ENCODE measurements around the gene CERKL. TPM values are rescaled to one million over a fixed set of nuclear protein-coding genes. Genes with fewer than 3 reads are reported as not detected.

The CERKL gene
- total and polyA plus RNA-seq, 2 experiments from 2014 or later, result 0.32 to 0.69 TPM

- no peaks in the 10 kb centered on the region for H3K9me3 Mint-ChIP-seq
- ATAC-seq, result no peak
Measured at GRCh38 chr2:181576431-181576830, 80.5 kb downstream of the CERKL start.

More at GRCh38 chr2:181576431-181576830, 80.5 kb downstream of the CERKL start:
- Histone ChIP-seq H3F3A (replicated peaks; ENCODE audit: low read depth) (no peaks in the 10 kb centered on the region), H3K9me2 (ENCODE audit: insufficient read depth) (no peaks in the 10 kb centered on the region), H3K27ac (ENCODE audit: low read depth) (no peak overlapping the region), H3K4me3 (no peak overlapping the region), H3K4me2 (no peak overlapping the region), H4K20me1 (replicated peaks; ENCODE audit: insufficient read depth) (no peaks in the 10 kb centered on the region), H3K27me3 (ENCODE audit: insufficient read depth) (no peaks in the 10 kb centered on the region), H3K36me3 (ENCODE audit: insufficient read depth) (no peaks in the 10 kb centered on the region), H3K79me2 (replicated peaks; ENCODE audit: insufficient read depth) (no peaks in the 10 kb centered on the region), H3K4me1 (ENCODE audit: insufficient read depth) (peaks cover 5% of the 10 kb centered on the region; the same call in 1 of the 2 replicates), H2AFZ (no peak overlapping the region)
- TF ChIP-seq ZNF331 (CRISPR knock-in tag; IDR thresholded peaks at IDR 0.05; ENCODE audit: low read depth) (no peak), ZNF462 (CRISPR knock-in tag; IDR thresholded peaks at IDR 0.05) (no peak), POLR2AphosphoS5 (IDR thresholded peaks at IDR 0.05; ENCODE audit: low read depth) (no peak), CREB1 (CRISPR knock-in tag; IDR thresholded peaks at IDR 0.05; ENCODE audit: low read depth) (no peak), EZH2 (IDR thresholded peaks at IDR 0.05; ENCODE audit: low read depth, unreplicated experiment) (no peak), NANOG (IDR thresholded peaks at IDR 0.05; ENCODE audit: borderline replicate concordance) (no peak), REST (IDR thresholded peaks at IDR 0.05; ENCODE audit: unreplicated experiment) (no peak), ZNF114 (CRISPR knock-in tag; IDR thresholded peaks at IDR 0.05) (no peak), STAT1 (IDR thresholded peaks at IDR 0.05; ENCODE audit: unreplicated experiment) (no peak), EZH2phosphoT487 (IDR thresholded peaks at IDR 0.05; ENCODE audit: unreplicated experiment) (no peak), JUNB (IDR thresholded peaks at IDR 0.05; ENCODE audit: unreplicated experiment) (no peak)
- TF ChIP-seq, protein P1, sequence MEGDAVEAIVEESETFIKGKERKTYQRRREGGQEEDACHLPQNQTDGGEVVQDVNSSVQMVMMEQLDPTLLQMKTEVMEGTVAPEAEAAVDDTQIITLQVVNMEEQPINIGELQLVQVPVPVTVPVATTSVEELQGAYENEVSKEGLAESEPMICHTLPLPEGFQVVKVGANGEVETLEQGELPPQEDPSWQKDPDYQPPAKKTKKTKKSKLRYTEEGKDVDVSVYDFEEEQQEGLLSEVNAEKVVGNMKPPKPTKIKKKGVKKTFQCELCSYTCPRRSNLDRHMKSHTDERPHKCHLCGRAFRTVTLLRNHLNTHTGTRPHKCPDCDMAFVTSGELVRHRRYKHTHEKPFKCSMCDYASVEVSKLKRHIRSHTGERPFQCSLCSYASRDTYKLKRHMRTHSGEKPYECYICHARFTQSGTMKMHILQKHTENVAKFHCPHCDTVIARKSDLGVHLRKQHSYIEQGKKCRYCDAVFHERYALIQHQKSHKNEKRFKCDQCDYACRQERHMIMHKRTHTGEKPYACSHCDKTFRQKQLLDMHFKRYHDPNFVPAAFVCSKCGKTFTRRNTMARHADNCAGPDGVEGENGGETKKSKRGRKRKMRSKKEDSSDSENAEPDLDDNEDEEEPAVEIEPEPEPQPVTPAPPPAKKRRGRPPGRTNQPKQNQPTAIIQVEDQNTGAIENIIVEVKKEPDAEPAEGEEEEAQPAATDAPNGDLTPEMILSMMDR (conservative IDR thresholded peaks at IDR 0.05; ENCODE audit: low read depth in 2 of 2), result no peak
- TF ChIP-seq, protein P2, sequence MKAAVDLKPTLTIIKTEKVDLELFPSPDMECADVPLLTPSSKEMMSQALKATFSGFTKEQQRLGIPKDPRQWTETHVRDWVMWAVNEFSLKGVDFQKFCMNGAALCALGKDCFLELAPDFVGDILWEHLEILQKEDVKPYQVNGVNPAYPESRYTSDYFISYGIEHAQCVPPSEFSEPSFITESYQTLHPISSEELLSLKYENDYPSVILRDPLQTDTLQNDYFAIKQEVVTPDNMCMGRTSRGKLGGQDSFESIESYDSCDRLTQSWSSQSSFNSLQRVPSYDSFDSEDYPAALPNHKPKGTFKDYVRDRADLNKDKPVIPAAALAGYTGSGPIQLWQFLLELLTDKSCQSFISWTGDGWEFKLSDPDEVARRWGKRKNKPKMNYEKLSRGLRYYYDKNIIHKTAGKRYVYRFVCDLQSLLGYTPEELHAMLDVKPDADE (IDR thresholded peaks at IDR 0.05), result no peak
- no peak overlapping the region for H3K4me3 Mint-ChIP-seq
- H3K4me1 Mint-ChIP-seq, result peaks cover 4% of the 10 kb centered on the region
- peaks cover 3% of the 10 kb centered on the region for H3K27me3 Mint-ChIP-seq (ENCODE audit: insufficient read depth, low read depth, poor library complexity)
- no peak for DNase-seq (ENCODE audit: low spot score)
- H3K36me3 Mint-ChIP-seq (ENCODE audit: low read depth), result no peaks in the 10 kb centered on the region
- no peak overlapping the region for H3K27ac Mint-ChIP-seq

Measured in GM23338 (cell line).